Body of pancreas (tissue), 4 donors: ENCODE results near the gene AZGP1.
"Not testable (repeated sequence)": the region's sequence is repeated elsewhere in the genome, so short reads cannot be mapped to it uniquely, and the experiment has no call there.

Experiments used
- CTCF ChIP-seq, 7 experiments: fragments of 450-650 bp in 4 of 7; fragments of 200-600 bp in 3 of 7; sonication (generic) in 3 of 7; IDR thresholded peaks; one replicate each; pipeline ENCODE4 v1.5.1; 2016 to 2019; ENCODE audit warnings: antibody characterized with exemption in 7 of 7
- POLR2A ChIP-seq, 3 donors: fragments of 450-650 bp; IDR thresholded peaks; one replicate each; pipeline ENCODE4 v1.6.1; 2016; ENCODE audit warnings: antibody characterized with exemption in 3 of 3, mild to moderate bottlenecking in 2 of 3

GRCh38 chr7:99935009-99935408 is 40.8 kb downstream of the AZGP1 start:
- not testable (repeated sequence) for TF ChIP-seq POLR2A, CTCF (IDR thresholded peaks at IDR 0.05)
